Measurements from ENCODE around the gene TRIM46. TPM values are rescaled to one million over a fixed set of nuclear protein-coding genes. Genes with fewer than 3 reads are reported as not detected.

Gene TRIM46
- total and polyA plus RNA-seq, 8 donors = 0.19 to 4.1 (median 0.39) TPM

GRCh38 chr1:155168456-155169210, 5.0 kb upstream of the TRIM46 start:
- H3K4me3 ChIP-seq = no peak overlapping the region
- H3K27me3 ChIP-seq = no peaks in the 10 kb centered on the region
- no peaks in the 10 kb centered on the region for H3K9me3 ChIP-seq
- ATAC-seq (no peak), FAIRE-seq (no peak), DNase-seq (no peak)
- peaks cover 0 to 10% (median 6%) of the 10 kb centered on the region in 3 donors for H3K4me1 ChIP-seq
- no peak overlapping the region for H3K27ac ChIP-seq
- no peak for TF ChIP-seq CTCF (IDR thresholded peaks at IDR 0.05)
- intact Hi-C loops (cut with DNase I) = loop anchor here in 2 of 3 donors (5.0 to 10.0 kb wide), 2 partner anchors 64 to 76 kb away; no protein-coding TSS in a partner anchor
- WGBS, 2 donors = 79 to 83% methylated on average over 10 of the region's 10 CpGs
- no peaks in the 10 kb centered on the region for H3K36me3 ChIP-seq

- FAIRE-seq (no peak), ATAC-seq (no peak), DNase-seq (no peak)
- Histone ChIP-seq H3K36me3 (no peaks in the 10 kb centered on the region), H3K4me3 (no peak overlapping the region), H3K27me3 (no peaks in the 10 kb centered on the region), H3K27ac (no peak overlapping the region), H3K4me1 (peaks cover 0 to 10% (median 6%) of the 10 kb centered on the region in 3 donors), H3K9me3 (no peaks in the 10 kb centered on the region)
- intact Hi-C loops (cut with DNase I) = loop anchor here in 2 of 3 donors (5.0 to 10.0 kb wide), 2 partner anchors 65 to 77 kb away; no protein-coding TSS in a partner anchor
- WGBS, 2 donors = 69 to 84% methylated on average over 5 of the region's 5 CpGs
- TF ChIP-seq CTCF (IDR thresholded peaks at IDR 0.05) = no peak
These were observed 4.1 kb upstream of the TRIM46 start for GRCh38 chr1:155169541-155169940.

GRCh38 chr1:155170101-155170785, 3.4 kb upstream of the TRIM46 start:
- FAIRE-seq (no peak), DNase-seq (no peak), ATAC-seq (no peak)
- Histone ChIP-seq H3K27ac (no peak overlapping the region), H3K9me3 (no peaks in the 10 kb centered on the region), H3K4me1 (peaks cover 0 to 10% (median 6%) of the 10 kb centered on the region in 3 donors), H3K4me3 (no peak overlapping the region), H3K36me3 (no peaks in the 10 kb centered on the region), H3K27me3 (no peaks in the 10 kb centered on the region)
- intact Hi-C loops (cut with DNase I) = no loop called here
- WGBS, 2 donors = 92 to 94% methylated on average over 2 of the region's 2 CpGs
- no peak for TF ChIP-seq CTCF (IDR thresholded peaks at IDR 0.05)

GRCh38 chr1:155170806-155171205, 2.8 kb upstream of the TRIM46 start:
- no peak for DNase-seq

More at GRCh38 chr1:155170806-155171205, 2.8 kb upstream of the TRIM46 start:
- Histone ChIP-seq H3K36me3 (no peaks in the 10 kb centered on the region), H3K4me3 (no peak overlapping the region), H3K4me1 (peaks cover 0 to 10% (median 6%) of the 10 kb centered on the region in 3 donors), H3K27ac (no peak overlapping the region), H3K27me3 (no peaks in the 10 kb centered on the region), H3K9me3 (no peaks in the 10 kb centered on the region)
- intact Hi-C loops (cut with DNase I) = no loop called here
- no peak for FAIRE-seq
- ATAC-seq = no peak
- WGBS, 2 donors = 88 to 89% methylated on average over 7 of the region's 7 CpGs
- no peak for TF ChIP-seq CTCF (IDR thresholded peaks at IDR 0.05)
